DMS79 (cell line): ENCODE results near the gene ZNF445.
"Not testable (repeated sequence)": the region's sequence is repeated elsewhere in the genome, so short reads cannot be mapped to it uniquely, and the experiment has no call there.

Experiments used
- DNase-seq: peaks from one replicate; lab custom pipeline; 2025; lab: John Stamatoyannopoulos, UW

ZNF445 gene

GRCh38 chr3:44476181-44476611 lies 1.3 kb downstream of the ZNF445 start:
- DNase-seq = no peak

- DNase-seq = not testable (repeated sequence)
Observed at GRCh38 chr3:44474886-44475285, 2.6 kb downstream of the ZNF445 start.

DNA sequence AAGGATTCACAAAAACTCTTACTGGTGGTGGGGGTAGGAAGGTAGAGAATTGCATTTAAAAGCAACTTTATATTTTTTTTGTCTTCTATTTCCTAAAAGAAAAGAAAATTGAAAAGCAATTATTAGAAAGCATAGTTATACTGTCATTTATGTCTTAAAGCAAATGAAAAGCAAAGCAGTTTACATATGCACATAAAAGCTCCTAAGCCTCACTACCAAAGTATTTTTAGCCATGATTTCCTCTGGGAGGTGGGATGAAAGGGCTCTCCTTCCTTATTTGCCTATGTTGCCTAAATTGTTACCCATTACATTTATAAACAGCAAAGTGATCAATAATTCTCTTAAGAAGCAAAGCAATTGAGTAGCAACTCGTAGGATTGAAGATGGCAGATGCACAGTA lies 7.0 kb downstream of the ZNF445 start:
- no peak for DNase-seq

GRCh38 chr3:44469914-44470313 lies 7.6 kb downstream of the ZNF445 start:
- no peak for DNase-seq

DNA sequence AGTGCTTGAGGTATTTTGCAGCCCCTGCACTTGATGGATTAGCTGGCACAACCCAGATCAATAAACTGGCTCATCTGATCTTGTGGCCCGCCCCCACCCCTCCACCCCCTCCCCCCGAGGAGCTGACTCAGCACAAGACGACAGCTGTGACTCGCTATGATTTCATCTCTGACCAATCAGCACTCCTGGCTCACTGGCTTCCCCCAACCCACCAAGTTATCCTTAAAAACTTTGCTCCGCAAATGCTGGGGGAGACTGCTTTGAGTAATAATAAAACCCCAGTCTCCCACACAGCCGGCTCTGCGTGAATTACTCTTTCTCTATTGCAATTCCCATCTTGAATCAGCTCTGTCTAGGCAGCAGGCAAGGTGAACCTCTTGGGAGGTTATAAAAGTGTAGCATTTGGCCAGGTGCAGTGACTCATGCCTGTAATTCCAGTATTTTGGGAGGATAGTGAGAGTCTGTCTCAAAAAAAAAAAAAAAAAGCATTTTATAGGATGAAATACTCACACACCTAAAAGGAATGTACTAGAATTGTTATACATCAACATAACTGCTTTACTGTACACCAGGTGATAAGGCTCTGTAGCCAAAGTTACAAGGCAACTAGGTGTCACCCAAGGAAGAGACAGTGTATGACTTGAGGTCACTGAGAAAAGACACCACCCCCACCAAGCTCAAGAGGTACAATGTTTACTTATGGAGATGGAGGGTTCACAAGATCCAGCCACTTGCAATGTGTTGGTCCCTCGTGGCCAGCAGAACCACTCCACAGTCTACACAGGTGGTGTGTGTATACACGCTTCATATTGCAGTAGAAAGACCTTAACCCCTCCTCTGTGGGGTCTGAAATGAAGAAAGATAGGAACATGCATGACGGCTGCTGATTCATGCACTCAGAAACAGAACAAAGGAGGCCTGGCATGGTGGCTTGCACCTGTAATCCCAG lies 8.6 kb downstream of the ZNF445 start:
- DNase-seq = no peak

DNA sequence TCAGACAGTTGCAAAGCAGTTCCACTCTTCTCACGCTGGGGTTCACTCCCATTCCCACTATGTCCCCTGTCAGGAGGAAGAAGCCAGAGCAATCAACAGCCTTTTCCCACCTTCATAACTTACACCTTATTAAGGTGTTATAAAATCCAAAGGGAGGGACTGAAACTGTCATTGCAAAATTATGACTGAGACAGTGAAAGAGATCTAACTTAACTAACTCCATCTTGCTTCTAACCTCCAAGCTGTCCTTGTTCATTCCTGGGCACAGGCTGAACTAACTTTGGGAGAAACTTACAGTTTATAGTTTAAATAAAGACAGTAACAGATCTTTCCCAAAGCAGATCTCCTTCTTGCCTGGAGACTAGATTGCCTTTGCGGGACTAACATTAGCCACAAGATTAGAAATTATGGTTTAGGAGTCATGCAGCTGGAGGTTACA lies 9.4 kb downstream of the ZNF445 start:
- not testable (repeated sequence) for DNase-seq

- DNase-seq = no peak
Observed at GRCh38 chr3:44467241-44467640, 10.2 kb downstream of the ZNF445 start.

DNA sequence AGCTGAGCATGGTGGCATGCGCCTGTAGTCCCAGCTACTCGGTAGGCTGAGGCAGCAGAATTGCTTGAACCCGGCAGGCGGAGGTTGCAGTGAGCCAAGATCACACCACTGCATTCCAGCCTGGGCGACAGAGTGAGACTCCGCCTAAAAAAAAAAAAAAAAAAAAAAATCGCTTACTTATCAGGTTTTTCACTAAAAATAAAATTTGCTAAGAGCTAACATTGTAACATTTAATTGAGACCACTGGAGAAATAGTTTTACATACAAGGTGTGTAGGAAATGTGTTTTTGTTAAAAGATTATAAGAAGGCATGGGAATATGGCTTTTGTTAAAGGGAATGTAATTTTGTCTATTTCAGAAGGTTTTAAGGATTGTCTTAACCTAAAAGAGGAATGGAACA lies 12.6 kb downstream of the ZNF445 start:
- not testable (repeated sequence) for DNase-seq

- no peak for DNase-seq
Observed at GRCh38 chr3:44464509-44464908, 13.0 kb downstream of the ZNF445 start.

DNA sequence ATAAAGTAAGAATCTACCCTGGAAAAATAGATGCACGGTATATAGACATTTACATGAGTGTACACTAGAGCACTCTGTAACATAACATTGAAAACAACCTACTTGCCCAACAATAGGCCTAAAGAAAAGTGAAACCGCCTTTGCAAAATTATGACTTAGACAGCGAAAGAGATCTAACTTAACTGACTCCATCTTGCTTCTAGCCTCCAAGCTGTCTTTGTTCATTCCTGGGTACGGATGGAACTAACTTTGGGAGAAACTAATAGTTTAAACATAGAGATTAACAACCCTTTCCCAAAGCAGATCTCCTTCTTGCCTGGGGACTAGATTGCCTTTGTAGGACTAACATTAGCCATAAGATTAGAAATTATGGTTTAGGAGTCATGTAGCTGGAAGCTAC lies 17.4 kb downstream of the ZNF445 start:
- not testable (repeated sequence) for DNase-seq

DNA sequence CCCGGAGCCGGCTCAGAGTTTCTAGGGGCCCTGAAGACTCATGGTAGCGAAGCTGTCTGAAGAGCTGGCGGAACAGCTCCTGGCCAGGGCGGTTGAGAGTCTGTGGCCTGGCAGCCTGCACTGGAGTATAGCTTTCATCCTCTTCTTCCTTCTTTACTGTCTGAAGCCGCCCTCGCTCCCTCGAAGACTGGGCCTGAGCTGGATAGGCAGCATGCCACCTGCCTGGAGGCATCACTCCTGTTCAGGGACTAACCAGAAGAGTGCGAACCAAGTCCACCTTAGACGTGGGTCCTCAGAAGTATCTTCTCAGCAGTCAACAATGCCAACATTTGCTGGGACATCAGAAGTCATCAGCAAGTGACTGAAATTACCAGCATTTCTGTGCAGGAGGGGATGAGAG lies 22.2 kb downstream of the ZNF445 start:
- no peak for DNase-seq

GRCh38 chr3:44454258-44454657 lies 23.2 kb downstream of the ZNF445 start:
- DNase-seq = no peak

- no peak for DNase-seq
Observed at GRCh38 chr3:44451441-44451840, 26.0 kb downstream of the ZNF445 start.

- DNase-seq = no peak
Observed at GRCh38 chr3:44446929-44447328, 30.5 kb downstream of the ZNF445 start.

- DNase-seq = no peak
Observed at GRCh38 chr3:44445786-44446185, 31.7 kb downstream of the ZNF445 start.

DNA sequence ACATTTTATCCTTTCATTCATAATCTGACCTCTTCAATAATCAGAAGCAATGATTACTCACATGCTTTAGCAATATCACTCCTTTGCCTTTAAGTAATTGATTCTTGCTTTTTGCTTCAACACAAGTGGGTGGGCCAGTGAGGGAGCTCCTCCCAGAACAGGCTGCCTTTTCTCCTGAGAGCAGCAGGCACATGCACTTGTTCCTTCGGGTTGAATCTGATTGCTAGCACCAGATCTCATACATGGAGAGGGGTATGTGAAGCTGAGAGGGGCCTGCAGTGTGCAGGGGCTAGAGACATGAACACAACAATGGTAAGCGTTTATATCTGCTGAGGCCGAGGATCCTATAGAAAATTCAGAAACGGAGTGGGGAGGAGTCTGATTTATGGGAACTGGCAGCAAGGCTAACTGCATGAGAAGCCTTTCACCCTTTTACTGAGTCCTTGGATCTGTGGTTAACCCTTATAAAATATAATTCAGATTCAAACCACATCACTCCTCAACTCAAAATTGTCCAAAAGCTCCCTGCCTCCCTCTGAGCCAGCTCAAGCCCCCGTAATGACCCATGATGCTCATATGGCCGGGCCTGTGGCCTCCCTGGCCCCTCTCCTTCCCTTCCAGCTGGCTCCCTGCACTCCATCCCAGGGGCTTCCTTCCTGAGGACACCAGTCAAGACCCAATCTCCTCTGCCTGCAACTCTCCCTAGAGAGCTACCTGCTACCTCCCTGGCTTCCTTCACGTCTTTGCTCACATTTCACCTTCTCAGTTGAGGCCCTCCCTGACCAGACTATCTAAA lies 32.4 kb downstream of the ZNF445 start:
- DNase-seq = no peak

- DNase-seq = no peak
Observed at GRCh38 chr3:44444437-44444836, 33.0 kb downstream of the ZNF445 start.

- no peak for DNase-seq
Observed at GRCh38 chr3:44442596-44443309, 34.7 kb downstream of the ZNF445 start.

DNA sequence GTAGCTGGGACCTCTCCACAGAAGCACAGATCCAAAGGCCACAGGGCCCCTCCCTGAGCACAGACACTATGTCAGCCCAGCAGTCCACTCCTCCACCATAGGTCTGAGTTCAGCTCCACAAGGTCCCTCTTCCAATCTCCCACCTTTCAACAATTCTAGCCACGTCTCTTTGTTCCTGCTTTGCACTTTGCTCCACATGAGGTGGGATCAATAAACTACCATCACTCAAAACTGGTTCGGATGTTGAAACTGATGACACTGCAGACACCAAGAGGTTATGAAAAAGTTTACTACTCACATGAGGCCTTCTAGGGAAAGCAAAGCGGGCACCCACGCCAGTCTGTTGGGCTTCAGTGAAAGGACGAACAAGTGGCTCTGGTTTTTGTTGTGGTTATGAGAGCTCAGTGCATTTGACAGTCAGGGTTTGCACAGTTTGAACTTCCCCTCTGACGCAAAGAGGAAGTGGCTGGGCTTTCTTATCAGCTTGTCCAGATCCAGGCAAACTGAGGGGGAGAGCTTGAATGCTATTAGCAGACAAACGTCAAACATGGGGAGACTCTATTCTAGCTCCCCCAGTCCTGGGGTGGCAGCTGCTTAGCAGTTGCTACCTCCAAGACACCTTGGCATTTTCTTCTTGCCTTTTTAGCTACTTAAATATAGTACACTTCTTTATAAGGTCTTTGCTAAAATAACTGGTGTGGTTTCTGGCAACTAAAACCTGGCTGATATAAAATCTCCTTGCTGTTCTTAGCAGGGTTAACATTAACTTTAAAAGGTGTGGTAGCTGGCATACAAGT lies 37.8 kb downstream of the ZNF445 start:
- no peak for DNase-seq

GRCh38 chr3:44437800-44438199 lies 39.7 kb downstream of the ZNF445 start:
- no peak for DNase-seq

- no peak for DNase-seq
Observed at GRCh38 chr3:44436181-44436580, 41.3 kb downstream of the ZNF445 start.
